Calu3 (cell line): ENCODE data around the gene MTRFR. TPM values are rescaled to one million over a fixed set of nuclear protein-coding genes. Genes with fewer than 3 reads are reported as not detected.

ENCODE experiments used
- BruUV-seq: library from RNA; stranded (reverse); fragments of 400-500 nt; replicated peaks from 2 replicates; lab custom pipeline; 2021; lab: Mats Ljungman, UMichigan
- CTCF ChIA-PET: fragments of 300-600 bp; sonication (Branson Sonifier 250); formaldehyde crosslinking; loops from one replicate; lab custom pipeline; 2022; ENCODE audit warnings: antibody characterized with exemption; lab: Charles Lee
- DNase-seq: peaks from one replicate; pipeline ENCODE4 v3.0.0; 2022
- H3K27ac Mint-ChIP-seq: one replicate; pipeline ENCODE4 v1.8.0; 2022; ENCODE audit warnings: mixed read lengths; ENCODE audit not compliant: unreplicated experiment
- H3K27me3 Mint-ChIP-seq: one replicate; pipeline ENCODE4 v1.8.0; 2022; ENCODE audit warnings: mixed read lengths; ENCODE audit not compliant: unreplicated experiment
- H3K36me3 Mint-ChIP-seq: one replicate; pipeline ENCODE4 v1.8.0; 2022; ENCODE audit warnings: mild to moderate bottlenecking, moderate library complexity, mixed read lengths; ENCODE audit not compliant: insufficient read depth, unreplicated experiment
- H3K4me1 Mint-ChIP-seq: one replicate; pipeline ENCODE4 v1.8.0; 2022; ENCODE audit warnings: mild to moderate bottlenecking, low read depth, mixed read lengths; ENCODE audit not compliant: unreplicated experiment
- H3K4me3 Mint-ChIP-seq: one replicate; pipeline ENCODE4 v1.8.0; 2022; ENCODE audit warnings: mild to moderate bottlenecking, low read depth, moderate library complexity, mixed read lengths; ENCODE audit not compliant: unreplicated experiment
- H3K9me3 Mint-ChIP-seq: one replicate; pipeline ENCODE4 v1.8.0; 2022; ENCODE audit warnings: low read depth, mixed read lengths; ENCODE audit not compliant: unreplicated experiment
- intact Hi-C: fragments of 100-400 bp; cut with micrococcal nuclease; formaldehyde crosslinking; loops from one replicate; pipeline ENCODE4 v1.10.0; 2022; ENCODE audit not compliant: unreplicated experiment
- total RNA-seq: library from RNA; stranded (reverse); gene quantifications from 2 replicates; pipeline ENCODE4 v1.2.3, GENCODE V29; 2022
- TF ChIP-seq, protein P1 (sequence below): fragments of 200-600 bp; IDR thresholded peaks from one replicate; pipeline ENCODE4 v1.8.0; 2022; ENCODE audit warnings: antibody characterized with exemption; ENCODE audit not compliant: unreplicated experiment

The MTRFR gene
- total RNA-seq, 1 experiment from 2014 or later = 24.7 TPM

DNA sequence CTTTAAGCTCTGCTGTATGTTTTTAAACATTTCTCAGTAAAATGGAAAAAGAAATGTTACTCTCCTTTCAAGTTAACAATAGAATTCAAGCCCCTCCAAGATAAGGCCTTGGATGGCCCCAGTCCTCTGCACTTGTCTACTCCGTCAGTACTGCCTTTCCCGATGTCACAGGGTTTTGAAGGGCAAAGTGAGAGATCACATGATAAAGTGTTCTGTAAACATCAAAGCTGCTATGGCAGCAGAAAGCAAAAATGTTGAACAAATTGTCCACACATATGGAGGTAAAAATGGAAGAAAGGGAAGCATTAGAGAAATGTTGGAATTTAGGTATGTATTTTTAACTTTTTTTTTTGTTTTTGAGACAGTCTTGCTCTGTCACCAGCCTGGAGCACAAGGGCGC, 71.9 kb downstream of the MTRFR start:
- BruUV-seq = no TSS peak
- TF ChIP-seq, protein P1, sequence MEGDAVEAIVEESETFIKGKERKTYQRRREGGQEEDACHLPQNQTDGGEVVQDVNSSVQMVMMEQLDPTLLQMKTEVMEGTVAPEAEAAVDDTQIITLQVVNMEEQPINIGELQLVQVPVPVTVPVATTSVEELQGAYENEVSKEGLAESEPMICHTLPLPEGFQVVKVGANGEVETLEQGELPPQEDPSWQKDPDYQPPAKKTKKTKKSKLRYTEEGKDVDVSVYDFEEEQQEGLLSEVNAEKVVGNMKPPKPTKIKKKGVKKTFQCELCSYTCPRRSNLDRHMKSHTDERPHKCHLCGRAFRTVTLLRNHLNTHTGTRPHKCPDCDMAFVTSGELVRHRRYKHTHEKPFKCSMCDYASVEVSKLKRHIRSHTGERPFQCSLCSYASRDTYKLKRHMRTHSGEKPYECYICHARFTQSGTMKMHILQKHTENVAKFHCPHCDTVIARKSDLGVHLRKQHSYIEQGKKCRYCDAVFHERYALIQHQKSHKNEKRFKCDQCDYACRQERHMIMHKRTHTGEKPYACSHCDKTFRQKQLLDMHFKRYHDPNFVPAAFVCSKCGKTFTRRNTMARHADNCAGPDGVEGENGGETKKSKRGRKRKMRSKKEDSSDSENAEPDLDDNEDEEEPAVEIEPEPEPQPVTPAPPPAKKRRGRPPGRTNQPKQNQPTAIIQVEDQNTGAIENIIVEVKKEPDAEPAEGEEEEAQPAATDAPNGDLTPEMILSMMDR = no peak
- intact Hi-C loops = no loop called here
- Mint-ChIP-seq H3K27ac (no peak overlapping the region), H3K4me3 (no peak overlapping the region), H3K36me3 (peaks cover 84% of the 10 kb centered on the region), H3K4me1 (no peaks in the 10 kb centered on the region), H3K27me3 (no peaks in the 10 kb centered on the region), H3K9me3 (no peaks in the 10 kb centered on the region)
- DNase-seq = no peak
- CTCF ChIA-PET = interaction anchor here (0.6 kb wide), 1 partner anchor 690 kb away, joined by 3 read pairs; no protein-coding TSS in a partner anchor

DNA sequence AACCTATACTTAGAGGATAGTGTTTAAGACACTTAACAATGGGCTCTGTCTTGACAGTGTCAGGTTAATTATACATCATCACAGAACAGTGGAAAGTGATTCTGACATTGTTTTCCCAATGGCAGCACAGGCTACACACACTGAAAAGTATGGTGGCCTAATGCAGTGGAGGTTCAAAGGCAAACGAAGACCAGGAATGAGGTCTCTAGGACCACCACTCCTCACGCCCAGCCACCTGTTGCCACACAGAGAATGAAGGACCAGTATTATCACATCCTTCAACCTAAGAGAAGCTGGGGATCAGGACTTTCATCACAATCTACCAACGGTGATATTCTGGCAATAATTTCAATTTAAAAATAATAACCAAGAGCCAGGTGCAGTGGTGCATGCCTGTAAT, 73.0 kb downstream of the MTRFR start:
- Mint-ChIP-seq H3K9me3 (no peaks in the 10 kb centered on the region), H3K27me3 (no peaks in the 10 kb centered on the region), H3K4me3 (no peak overlapping the region), H3K4me1 (no peaks in the 10 kb centered on the region), H3K27ac (no peak overlapping the region), H3K36me3 (peaks cover 87% of the 10 kb centered on the region)
- TF ChIP-seq, protein P1 = no peak
- BruUV-seq = no TSS peak
- DNase-seq = no peak
- intact Hi-C loops = no loop called here
- CTCF ChIA-PET = interaction anchor here (0.6 kb wide), 1 partner anchor 1117 kb away, joined by 6 read pairs; no protein-coding TSS in a partner anchor

Other genes with a start within 250 kb of the MTRFR start
- 7.8 and 8.4 TPM in 2 replicates for gene PITPNM2, start 82.3 kb upstream of the MTRFR start, total RNA-seq
- gene MPHOSPH9, start 295 bp upstream of the MTRFR start, total RNA-seq = 52.5 and 69.5 TPM in 2 replicates
- 112 and 114 TPM in 2 replicates for gene CDK2AP1, start 38.4 kb downstream of the MTRFR start, total RNA-seq
- 60.8 and 62.7 TPM in 2 replicates for gene SBNO1, start 131.4 kb downstream of the MTRFR start, total RNA-seq
- 83.5 and 92.6 TPM in 2 replicates for gene KMT5A, start 150.7 kb downstream of the MTRFR start, total RNA-seq
- gene RILPL2, start 203.2 kb downstream of the MTRFR start, total RNA-seq = 2.4 and 2.8 TPM in 2 replicates
- gene SNRNP35, start 224.7 kb downstream of the MTRFR start, total RNA-seq = 26.9 and 34.9 TPM in 2 replicates